HepG2 (cell line): ENCODE measurements around the gene KBTBD2. TPM values are rescaled to one million over a fixed set of nuclear protein-coding genes. Genes with fewer than 3 reads are reported as not detected.
"Not testable (repeated sequence)": the region's sequence is repeated elsewhere in the genome, so short reads cannot be mapped to it uniquely, and the experiment has no call there.

Experiments used
- ATAC-seq: fragments of 200-7000 bp; cut with Tn5 transposase; 3 replicates; pipeline ENCODE4 v1.9.1; 2020; ENCODE audit warnings: mild to moderate bottlenecking, moderate library complexity
- BruUV-seq: library from RNA; stranded (reverse); fragments of 400-500 nt; replicated peaks from 2 replicates; lab custom pipeline; 2021; lab: Mats Ljungman, UMichigan
- CTCF ChIA-PET: fragments of 300-600 bp; formaldehyde crosslinking; extraction: SDS; loops from one replicate; lab custom pipeline; 2021; ENCODE audit warnings: low total read pairs, inconsistent platforms, low intra/inter-chr PET ratio; lab: Yijun Ruan, JAX
- POLR2A ChIA-PET: fragments of 350-600 bp; sonication (Branson Sonifier 250); formaldehyde crosslinking; loops from one replicate; lab custom pipeline; 2020; ENCODE audit warnings: antibody characterized with exemption, inconsistent platforms; lab: Yijun Ruan, JAX
- DNase-seq: peaks from one replicate; pipeline ENCODE4 v3.0.0-alpha.2; 2015; ENCODE audit warnings: low spot score
- FAIRE-seq: peaks from 3 replicates; lab custom pipeline; 2011; peaks lifted over from hg19 to GRCh38; lab: Jason Lieb, UNC
- H2AFZ ChIP-seq: one replicate; pipeline ENCODE4 v1.6.1; 2011; ENCODE audit warnings: low read length, inconsistent platforms
- H3K27ac ChIP-seq: fragments of 300-600 bp; 3 replicates; pipeline ENCODE4 v1.8.0; 2011; ENCODE audit warnings: mixed run types, mild to moderate bottlenecking, mixed read lengths, low read length, inconsistent platforms; ENCODE audit not compliant: insufficient read depth; ENCODE audit errors: extremely low read length
- H3K27me3 ChIP-seq, 2 experiments: fragments of 200-600 bp in 1 of 2; 2 replicates in 1 of 2; 3 replicates in 1 of 2; pipeline versions ENCODE4 v1.6.0 to v1.8.0; 2011; ENCODE audit warnings: low read length in 2 of 2, mild to moderate bottlenecking in 2 of 2, moderate library complexity in 2 of 2, inconsistent platforms in 1 of 2; ENCODE audit not compliant: insufficient read depth in 2 of 2, control insufficient read depth in 1 of 2
- H3K36me3 ChIP-seq, 2 experiments: fragments of 200-600 bp in 1 of 2; replicated peaks in 1 of 2; 2 replicates in 1 of 2; 3 replicates in 1 of 2; pipeline versions ENCODE4 v1.5.1 to v1.8.0; 2011; ENCODE audit warnings: low read length in 2 of 2, inconsistent platforms in 1 of 2; ENCODE audit not compliant: insufficient read depth in 2 of 2, control insufficient read depth in 1 of 2
- H3K4me1 ChIP-seq: 2 replicates; pipeline ENCODE4 v1.5.1; 2012; ENCODE audit warnings: low read length, inconsistent platforms; ENCODE audit not compliant: insufficient read depth
- H3K4me2 ChIP-seq: 2 replicates; pipeline ENCODE4 v1.6.0; 2011; ENCODE audit warnings: low read depth, low read length, inconsistent platforms
- H3K4me3 ChIP-seq, 3 experiments: fragments of 200-600 bp in 1 of 3; sonication (generic), shearing (Covaris generic) in 1 of 3; replicated peaks in 1 of 3; 2 replicates each; pipeline ENCODE4 v1.5.1; 2011 to 2016; ENCODE audit warnings: low read length in 3 of 3, inconsistent platforms in 2 of 3, low read depth in 2 of 3, mild to moderate bottlenecking in 2 of 3, control low read depth in 1 of 3, mixed read lengths in 1 of 3; ENCODE audit not compliant: insufficient read depth in 1 of 3
- H3K79me2 ChIP-seq: one replicate; pipeline ENCODE4 v1.6.1; 2011; ENCODE audit warnings: low read length, inconsistent platforms; ENCODE audit not compliant: insufficient read depth
- H3K9ac ChIP-seq: 2 replicates; pipeline ENCODE4 v1.6.0; 2011; ENCODE audit warnings: mild to moderate bottlenecking, low read depth, low read length, inconsistent platforms; ENCODE audit not compliant: insufficient read depth
- H3K9me3 ChIP-seq: 2 replicates; pipeline ENCODE4 v1.5.1; 2012; ENCODE audit warnings: mild to moderate bottlenecking, low read length
- H4K20me1 ChIP-seq: 2 replicates; pipeline ENCODE4 v1.6.0; 2011; ENCODE audit warnings: inconsistent platforms, mild to moderate bottlenecking, low read length, moderate library complexity; ENCODE audit not compliant: insufficient read depth
- WGBS: methylation state at CpG from one replicate; pipeline ENCODE4 v1.1.6; 2017; ENCODE audit warnings: low lambda C conversion rate; 5-methylcytosine and 5-hydroxymethylcytosine counted together
- in situ Hi-C: cut with HindIII; loops from 2 replicates; pipeline ENCODE4 v1.10.0; 2017; ENCODE audit warnings: low pct_unique_long_range_greater_than_20kb; ENCODE audit not compliant: extremely low pct_ligation_motif_present
- intact Hi-C: fragments of 100-400 bp; cut with micrococcal nuclease; formaldehyde crosslinking; loops from one replicate; pipeline ENCODE4 v1.10.0; 2022; ENCODE audit not compliant: unreplicated experiment
- polyA plus RNA-seq, 8 experiments: library from polyadenylated mRNA; depleted of rRNA in 3 of 8; stranded (reverse) in 7 of 8; unstranded in 1 of 8; fragments of >200 nt; fragmentation: Illumina TruSeq in 4 of 8; extraction: Trizol in 4 of 8; gene quantifications; 2 replicates each; pipeline versions ENCODE4 v1.2.1 to v1.2.3, GENCODE V29; 2011 to 2016; ENCODE audit warnings: low read depth in 4 of 8, missing spikeins in 1 of 8, mixed read lengths in 1 of 8; ENCODE audit not compliant: insufficient read depth in 1 of 8
- total RNA-seq, 5 experiments: library from RNA; depleted of rRNA; stranded (reverse); fragments of >200 nt; fragmentation: Illumina TruSeq; extraction: Trizol; gene quantifications; 2 replicates each; pipeline ENCODE4 v1.2.3, GENCODE V29; 2016; ENCODE audit warnings: low read depth in 1 of 5

KBTBD2 gene
- total and polyA plus RNA-seq, 2 of the 13 experiments (the other 11 are each of a cell fraction or from before 2014, with no cell fraction given): 24.0 to 25.2 TPM

GRCh38 chr7:32844748-32845147 lies 46.8 kb downstream of the KBTBD2 start:
- not testable (repeated sequence) for BruUV-seq, ATAC-seq
- 92% methylated on average over 6 of the region's 6 CpGs for WGBS

GRCh38 chr7:32843763-32844162 lies 47.8 kb downstream of the KBTBD2 start:
- H3K9me3 ChIP-seq, H3K9ac ChIP-seq, CTCF ChIA-PET, in situ Hi-C loops, H3K36me3 ChIP-seq, H3K4me3 ChIP-seq, ATAC-seq, H3K4me1 ChIP-seq, FAIRE-seq, H2AFZ ChIP-seq, H3K27me3 ChIP-seq, DNase-seq, H4K20me1 ChIP-seq, intact Hi-C loops, H3K27ac ChIP-seq, H3K79me2 ChIP-seq, BruUV-seq, POLR2A ChIA-PET, H3K4me2 ChIP-seq: not testable (repeated sequence)
- WGBS: 95% methylated on average over 3 of the region's 3 CpGs

More at GRCh38 chr7:32844748-32845147, 46.8 kb downstream of the KBTBD2 start:
- H3K9me3 ChIP-seq, intact Hi-C loops, H3K4me3 ChIP-seq, CTCF ChIA-PET, DNase-seq, H4K20me1 ChIP-seq, H3K4me1 ChIP-seq, POLR2A ChIA-PET, H3K4me2 ChIP-seq, H2AFZ ChIP-seq, in situ Hi-C loops, H3K79me2 ChIP-seq, FAIRE-seq, H3K27ac ChIP-seq, H3K27me3 ChIP-seq, H3K36me3 ChIP-seq, H3K9ac ChIP-seq: not testable (repeated sequence)

- 89% methylated on average over 8 of the region's 8 CpGs for WGBS
- H3K4me2 ChIP-seq, H3K9ac ChIP-seq, H3K9me3 ChIP-seq, H4K20me1 ChIP-seq, H3K4me3 ChIP-seq, H3K27ac ChIP-seq, in situ Hi-C loops, H2AFZ ChIP-seq, BruUV-seq, H3K79me2 ChIP-seq, intact Hi-C loops, H3K36me3 ChIP-seq, CTCF ChIA-PET, POLR2A ChIA-PET, H3K27me3 ChIP-seq, FAIRE-seq, ATAC-seq, H3K4me1 ChIP-seq, DNase-seq: not testable (repeated sequence)
Measured at GRCh38 chr7:32839846-32840245, 51.7 kb downstream of the KBTBD2 start.
